ENCODE results near the gene AAK1.

DNA sequence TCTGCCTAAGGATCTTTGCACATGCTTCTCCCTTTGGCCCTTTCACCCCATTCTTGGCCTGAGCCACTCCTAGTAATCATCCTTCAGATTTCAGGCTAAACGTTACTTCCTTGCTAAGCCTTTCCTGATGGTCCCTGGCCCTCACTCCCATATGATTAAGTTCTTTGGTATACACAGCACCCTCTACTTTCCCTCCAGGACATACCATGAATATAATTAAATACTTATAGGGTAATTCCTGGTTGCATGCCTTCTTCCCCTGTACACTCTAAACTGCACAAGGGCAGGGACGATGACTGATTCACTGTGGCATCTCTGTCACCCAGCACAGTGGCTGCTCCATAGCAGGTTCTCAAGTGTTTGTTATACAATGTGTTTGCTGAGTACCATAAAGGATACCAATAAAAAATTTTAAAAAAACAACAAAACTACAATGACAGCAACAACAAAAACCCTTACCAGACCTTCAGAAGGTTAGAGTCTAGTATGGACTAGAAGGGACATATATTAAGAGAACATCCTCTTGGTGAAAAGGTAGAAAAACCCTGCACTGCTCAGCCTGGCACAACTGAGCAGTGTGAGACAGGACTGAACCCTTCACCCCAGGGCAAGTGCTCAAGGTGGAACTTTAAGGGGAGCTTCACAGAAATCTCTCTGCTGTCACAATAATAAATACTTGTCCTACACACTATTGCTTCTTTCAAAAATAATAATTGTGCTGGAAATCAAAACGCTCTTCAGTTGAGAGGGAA is 76.2 kb downstream of the AAK1 start:
- TF ChIP-seq, protein P1, sequence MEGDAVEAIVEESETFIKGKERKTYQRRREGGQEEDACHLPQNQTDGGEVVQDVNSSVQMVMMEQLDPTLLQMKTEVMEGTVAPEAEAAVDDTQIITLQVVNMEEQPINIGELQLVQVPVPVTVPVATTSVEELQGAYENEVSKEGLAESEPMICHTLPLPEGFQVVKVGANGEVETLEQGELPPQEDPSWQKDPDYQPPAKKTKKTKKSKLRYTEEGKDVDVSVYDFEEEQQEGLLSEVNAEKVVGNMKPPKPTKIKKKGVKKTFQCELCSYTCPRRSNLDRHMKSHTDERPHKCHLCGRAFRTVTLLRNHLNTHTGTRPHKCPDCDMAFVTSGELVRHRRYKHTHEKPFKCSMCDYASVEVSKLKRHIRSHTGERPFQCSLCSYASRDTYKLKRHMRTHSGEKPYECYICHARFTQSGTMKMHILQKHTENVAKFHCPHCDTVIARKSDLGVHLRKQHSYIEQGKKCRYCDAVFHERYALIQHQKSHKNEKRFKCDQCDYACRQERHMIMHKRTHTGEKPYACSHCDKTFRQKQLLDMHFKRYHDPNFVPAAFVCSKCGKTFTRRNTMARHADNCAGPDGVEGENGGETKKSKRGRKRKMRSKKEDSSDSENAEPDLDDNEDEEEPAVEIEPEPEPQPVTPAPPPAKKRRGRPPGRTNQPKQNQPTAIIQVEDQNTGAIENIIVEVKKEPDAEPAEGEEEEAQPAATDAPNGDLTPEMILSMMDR (IDR thresholded peaks at IDR 0.05) = no peak
- no peak for TF ChIP-seq POLR2A (IDR thresholded peaks at IDR 0.05)

Measured in body of pancreas (tissue), 4 donors.